Left colon (tissue), 2 donors: ENCODE data around the gene HINT1. TPM values are rescaled to one million over a fixed set of nuclear protein-coding genes. Genes with fewer than 3 reads are reported as not detected.

Source experiments
- ATAC-seq: fragments of 200-7000 bp; cut with Tn5 transposase; one replicate; pipeline ENCODE4 v1.9.1; 2020; ENCODE audit warnings: mild to moderate bottlenecking, moderate library complexity
- DNase-seq, 2 donors: peaks; one replicate each; pipeline ENCODE4 v3.0.0-alpha.2; 2020
- intact Hi-C, 2 donors: fragments of 100-400 bp; cut with DNase I in 1 of 2; cut with micrococcal nuclease in 1 of 2; formaldehyde crosslinking; loops; one replicate each; pipeline versions ENCODE4 v1.11.2 to v1.14.0; 2022; cut with DNase I, micrococcal nuclease
- total RNA-seq, 2 donors: library from RNA; stranded (reverse); fragmentation: NEBNext Ultra II Directional; extraction: Animal tissue kit (Norgen Biotek cat#: 25700); gene quantifications; one replicate each; pipeline ENCODE4 v1.2.1, GENCODE V29; 2021
- donor health status: DM: no; HTN: no; CAD: no.
- donor health status: DM: yes; HTN: yes; CAD: no.

The HINT1 gene
- total RNA-seq, 2 donors from 2014 or later, result 303 to 318 TPM

GRCh38 chr5:131182839-131183238, 17.8 kb upstream of the HINT1 start:
- intact Hi-C loops, result no loop called here
- no peak for DNase-seq
- ATAC-seq, result no peak

DNA sequence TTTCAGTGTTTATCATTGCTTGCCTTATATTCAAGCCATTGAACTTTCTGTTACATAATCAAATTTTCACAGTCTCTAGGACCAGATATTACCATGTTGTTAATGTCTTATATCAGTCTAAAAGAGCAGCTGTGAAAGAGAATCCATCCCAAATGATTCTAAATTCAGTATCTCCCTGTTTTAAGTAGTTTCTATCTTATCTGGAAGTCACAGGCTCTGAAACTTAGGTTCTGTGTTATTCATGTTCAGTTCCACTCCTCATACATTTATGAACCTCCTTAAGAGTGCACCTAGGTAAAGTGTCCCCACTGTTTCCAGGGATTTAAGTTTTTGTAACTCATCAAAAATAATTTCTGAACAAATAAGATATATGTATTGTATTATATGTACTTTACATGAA, 15.4 kb upstream of the HINT1 start:
- intact Hi-C loops, result no loop called here
- DNase-seq, result no peak
- ATAC-seq, result no peak

DNA sequence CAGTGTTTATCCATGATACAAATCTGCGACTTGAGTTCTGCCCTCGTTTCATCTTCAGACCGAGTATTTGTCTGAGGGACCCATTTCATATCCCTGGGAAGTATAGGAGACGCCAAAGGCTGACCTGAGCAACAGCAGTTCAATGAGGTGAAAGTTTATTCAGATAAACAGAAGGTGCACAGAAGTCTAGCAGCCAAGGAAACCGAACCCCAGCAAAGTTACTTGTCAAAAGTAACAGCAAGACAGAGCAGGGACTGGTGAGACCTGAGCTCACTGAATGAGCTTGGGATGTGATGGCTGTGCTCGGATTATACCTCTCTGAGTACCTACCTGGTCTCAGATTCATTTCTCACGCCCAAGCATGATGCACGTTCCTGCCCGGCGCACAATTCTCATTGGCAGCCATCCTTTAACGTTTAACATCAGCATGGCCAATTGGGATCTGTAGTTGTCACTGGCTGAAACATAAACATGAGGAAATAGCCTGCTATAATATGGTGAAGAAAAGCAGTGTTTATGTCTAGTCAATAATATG, 6.3 kb upstream of the HINT1 start:
- peak; percentile 43 to 47 for DNase-seq
- intact Hi-C loops, result no loop called here
- ATAC-seq, result peak; percentile 50

DNA sequence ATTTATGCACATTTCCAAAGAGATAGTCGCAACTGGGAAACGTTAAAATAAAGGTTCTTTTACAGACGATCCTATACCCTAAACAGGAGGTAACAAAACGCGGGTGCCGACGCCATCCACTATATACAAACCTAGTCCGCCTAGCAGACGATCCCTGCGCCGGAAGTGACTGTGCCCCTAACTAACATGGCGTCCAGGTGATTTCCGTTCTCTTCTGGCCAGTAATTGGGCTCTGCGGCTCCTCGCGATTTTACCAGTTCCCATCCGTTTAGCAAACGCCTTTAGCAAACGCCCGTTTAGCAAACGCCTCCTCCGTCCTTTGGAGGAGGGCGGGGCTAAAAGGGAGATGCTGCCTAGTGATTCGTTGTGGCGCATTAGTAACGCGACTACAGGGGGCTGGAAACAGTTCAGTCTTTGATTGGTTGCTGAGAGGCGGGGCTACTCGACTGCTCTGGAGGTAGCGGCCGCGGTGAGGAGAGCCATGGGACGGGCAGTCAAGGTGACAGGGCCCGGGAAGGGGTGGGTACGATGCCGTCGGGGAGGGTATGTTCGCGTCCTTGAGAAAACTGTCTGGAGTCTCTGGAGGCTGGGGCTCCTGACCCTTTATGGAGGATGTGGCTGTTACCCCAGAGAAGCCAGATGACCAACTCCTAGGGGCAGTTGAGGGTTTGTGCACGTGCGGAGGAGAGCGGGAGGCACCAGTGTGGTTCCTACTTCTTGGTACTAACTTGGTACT, 5.7 kb upstream of the HINT1 start, which contains the start of gene LYRM7:
Gene LYRM7, plus strand, starts transcription at position 405 of the 736 bp plus-strand sequence. Its CDS starts 77 bp downstream, at position 482.
- peak; percentile 93 to 99 for DNase-seq
- peak; percentile 94 for ATAC-seq
- intact Hi-C loops, result no loop called here

DNA sequence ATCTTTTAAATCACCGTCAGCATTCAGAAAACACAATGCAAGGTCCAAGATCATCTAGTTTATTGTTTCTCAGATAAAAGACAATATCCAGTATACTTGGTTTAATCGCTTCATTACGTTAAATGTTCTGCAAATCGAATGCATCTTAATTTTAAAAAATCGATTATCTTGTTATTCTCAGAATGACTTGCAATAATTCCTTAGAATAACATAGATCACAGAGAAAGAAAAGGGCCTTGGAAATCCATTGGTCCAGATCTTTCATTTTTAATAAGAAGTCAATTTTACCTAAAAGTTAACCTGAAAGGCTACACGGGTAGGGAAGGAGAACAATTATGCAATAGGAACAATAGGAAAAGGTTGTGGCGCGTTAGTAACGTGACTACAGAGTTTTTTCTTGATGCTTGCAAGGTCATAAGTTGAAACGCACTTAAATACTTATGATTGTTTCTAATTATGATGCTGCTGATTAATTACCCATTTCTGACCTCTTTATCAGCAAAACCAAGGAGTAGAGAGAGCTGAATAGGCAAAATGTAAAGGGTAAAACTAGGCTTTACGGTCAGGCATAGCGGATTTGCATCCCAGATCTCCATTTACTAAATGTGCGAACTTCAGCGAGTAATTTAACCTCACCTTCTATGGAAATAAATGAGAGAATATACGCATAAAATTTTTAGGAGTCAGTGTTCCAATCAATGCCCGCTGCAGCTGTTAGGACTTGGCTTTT, 4.9 kb upstream of the HINT1 start:
- ATAC-seq, result no peak
- no peak for DNase-seq
- intact Hi-C loops, result loop anchor here in 1 of 2 donors (10.0 kb wide), 1 partner anchor 95 kb away; the partner anchor contains the start of gene CDC42SE2

DNA sequence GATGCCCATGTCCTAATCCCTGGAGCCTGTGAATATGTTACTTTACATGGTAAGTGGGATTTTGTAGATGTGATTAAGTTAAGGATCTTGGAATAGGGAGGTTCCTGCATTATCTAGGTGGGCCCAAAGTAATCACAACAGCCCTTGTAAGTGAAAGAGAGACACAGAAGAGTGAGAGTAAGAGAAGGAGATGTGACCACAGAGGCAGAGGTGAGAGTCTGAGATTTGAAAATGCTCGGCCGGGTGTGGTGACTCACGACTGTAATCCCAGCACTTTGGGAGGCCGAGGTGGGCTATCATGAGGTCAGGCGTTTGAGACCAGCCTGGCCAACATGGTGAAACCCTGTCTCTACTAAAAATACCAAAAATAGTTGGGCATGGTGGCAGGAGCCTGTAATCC, 2.6 kb upstream of the HINT1 start:
- intact Hi-C loops, result loop anchor here in 1 of 2 donors (10.0 kb wide), 1 partner anchor 97 kb away; the partner anchor contains the start of gene CDC42SE2
- ATAC-seq, result no peak
- no peak for DNase-seq

DNA sequence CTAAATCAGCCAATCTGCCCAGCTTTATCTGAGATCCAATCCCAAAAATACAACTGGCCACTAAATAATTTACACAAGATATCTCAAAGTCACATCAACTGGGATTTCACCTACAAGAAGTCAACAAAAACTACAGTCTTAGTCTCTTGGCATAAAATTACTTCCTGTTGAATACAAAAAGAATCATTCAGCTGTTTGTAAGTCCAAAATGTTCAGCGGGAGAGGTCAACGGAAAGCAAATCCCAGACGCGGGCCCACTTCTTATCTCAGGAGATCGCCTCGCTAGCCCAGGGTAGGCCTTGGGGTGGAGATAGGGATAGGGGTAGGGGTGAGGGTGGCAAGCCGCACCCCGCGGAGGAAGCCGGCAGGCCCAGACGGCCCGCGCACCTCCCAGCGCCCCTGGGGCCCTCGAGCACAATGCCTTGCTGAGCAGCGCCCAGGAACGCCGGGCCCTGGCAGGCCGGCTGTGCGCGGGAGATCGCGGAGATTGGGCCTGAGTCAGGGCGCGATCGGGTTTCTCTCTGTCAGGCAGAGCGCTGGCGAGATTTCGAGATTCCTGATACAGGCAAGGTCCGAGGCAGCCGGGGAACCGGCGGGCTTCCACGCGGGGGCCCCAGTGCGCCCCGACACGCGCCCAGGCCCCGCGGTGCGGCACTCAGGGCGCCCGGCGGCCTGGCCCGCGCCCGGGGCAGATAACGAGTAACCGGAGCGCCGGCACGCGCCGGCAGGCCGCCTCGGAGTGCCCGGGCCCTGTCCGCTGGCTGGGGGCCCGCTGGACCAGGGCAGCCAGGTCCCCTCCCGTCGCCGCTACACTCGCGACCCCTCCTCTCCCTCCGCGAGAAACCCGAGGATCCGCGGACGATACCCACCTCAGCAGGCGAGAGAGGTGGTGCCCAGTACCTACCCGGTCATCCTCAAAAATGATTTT, 601 bp downstream of the HINT1 start:
- DNase-seq (peak; percentile 63 to 78), ATAC-seq (peak; percentile 71)
- intact Hi-C loops, result loop anchor here in 1 of 2 donors (10.0 kb wide), 1 partner anchor 100 kb away; the partner anchor contains the start of gene CDC42SE2

- DNase-seq (no peak), ATAC-seq (peak; percentile 29)
- intact Hi-C loops, result loop anchor here in 1 of 2 donors (10.0 kb wide), 1 partner anchor 101 kb away; the partner anchor contains the start of gene CDC42SE2
Observed at GRCh38 chr5:131163276-131164119, 1.6 kb downstream of the HINT1 start.

DNA sequence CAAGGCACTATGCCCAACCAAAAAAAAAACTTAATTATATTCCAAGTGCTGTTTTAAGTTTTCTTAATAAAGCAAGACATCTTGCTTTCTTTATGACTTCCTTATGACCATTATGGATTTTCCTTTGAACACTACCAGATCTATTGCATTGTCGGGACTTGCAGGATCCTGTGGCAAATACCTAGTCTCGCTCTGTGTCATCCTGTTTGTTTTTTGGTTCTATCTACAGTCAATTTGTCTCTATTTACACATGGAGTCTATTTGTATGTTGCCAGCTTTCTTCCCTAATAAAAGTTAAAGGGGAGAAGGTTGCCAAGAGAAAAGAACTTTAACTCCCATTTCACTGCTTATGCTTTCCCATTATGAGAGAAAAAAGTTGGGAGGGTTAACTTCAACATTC, 4.9 kb downstream of the HINT1 start:
- no peak for ATAC-seq
- DNase-seq, result no peak
- intact Hi-C loops, result loop anchor here in 1 of 2 donors (10.0 kb wide), 1 partner anchor 105 kb away; the partner anchor contains the start of gene CDC42SE2

DNA sequence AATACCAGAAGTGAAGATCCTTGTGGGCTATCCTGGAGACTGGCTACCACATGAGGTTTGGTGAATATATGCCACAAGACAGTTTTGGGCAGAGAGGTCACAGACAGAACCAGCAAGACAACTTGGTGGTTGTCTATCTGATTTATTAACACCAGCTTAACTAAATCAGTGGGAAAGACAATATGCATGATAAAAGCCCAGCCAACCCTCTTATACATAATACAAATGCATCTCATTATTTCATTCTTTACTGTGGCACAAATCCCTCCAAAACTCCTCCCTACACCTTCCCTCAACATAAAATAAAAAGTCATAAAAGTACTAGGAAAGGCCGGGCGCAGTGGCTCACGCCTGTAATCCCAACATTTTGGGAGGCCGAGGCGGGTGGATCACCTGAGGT, 8.1 kb downstream of the HINT1 start:
- intact Hi-C loops, result no loop called here
- ATAC-seq, result no peak

GRCh38 chr5:131156385-131156784, 8.7 kb downstream of the HINT1 start:
- ATAC-seq (peak; percentile 19), DNase-seq (no peak)
- intact Hi-C loops, result no loop called here

More for the DNA sequence above, 8.1 kb downstream of the HINT1 start:
- DNase-seq, result no peak

- intact Hi-C loops, result no loop called here
- DNase-seq, result no peak
- ATAC-seq, result no peak
Observed at GRCh38 chr5:131151216-131151615, 13.8 kb downstream of the HINT1 start.

- no peak for ATAC-seq
- intact Hi-C loops, result no loop called here
- no peak for DNase-seq
Observed at GRCh38 chr5:131150408-131150807, 14.6 kb downstream of the HINT1 start.

- no peak for DNase-seq
- intact Hi-C loops, result no loop called here
- no peak for ATAC-seq
Observed at GRCh38 chr5:131148835-131149234, 16.2 kb downstream of the HINT1 start.

GRCh38 chr5:131147258-131147657, 17.8 kb downstream of the HINT1 start:
- DNase-seq, result no peak
- intact Hi-C loops, result no loop called here
- no peak for ATAC-seq

- ATAC-seq (no peak), DNase-seq (no peak)
- intact Hi-C loops, result no loop called here
Observed at GRCh38 chr5:131142970-131143617, 22.0 kb downstream of the HINT1 start.

DNA sequence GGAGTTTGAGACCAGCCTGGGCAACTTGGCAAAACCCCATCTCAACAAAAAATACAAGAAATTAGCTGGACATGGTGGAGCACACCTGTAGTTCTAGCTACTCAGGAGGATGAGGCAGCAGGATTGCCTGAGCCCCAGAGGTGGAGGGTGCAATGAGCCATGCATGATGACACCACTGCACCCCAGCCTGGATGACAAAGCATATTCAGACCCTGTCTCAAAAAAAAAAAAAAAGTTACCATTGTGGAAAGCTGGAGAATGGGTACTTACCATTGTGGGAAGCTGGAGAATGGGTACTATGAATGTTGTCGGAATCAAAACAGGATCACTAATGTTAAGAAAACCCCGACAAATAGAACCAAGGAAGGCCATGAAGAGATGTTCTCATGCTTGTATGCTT, 25.7 kb downstream of the HINT1 start:
- intact Hi-C loops, result no loop called here
- ATAC-seq, result no peak

More for the DNA sequence above, 25.7 kb downstream of the HINT1 start:
- DNase-seq, result no peak
